GM23338 (cell line): ENCODE measurements around the gene GRSF1. TPM values are rescaled to one million over a fixed set of nuclear protein-coding genes. Genes with fewer than 3 reads are reported as not detected.

Source experiments
- ATAC-seq: fragments of 200-7000 bp; cut with Tn5 transposase; 3 replicates; pipeline ENCODE4 v1.9.1; 2020
- DNase-seq: peaks from one replicate; pipeline ENCODE4 v3.0.0-alpha.2; 2015; ENCODE audit warnings: low spot score
- H2AFZ ChIP-seq: fragments of 200-600 bp; sonication (generic); 2 replicates; pipeline ENCODE4 v1.8.0; 2016; ENCODE audit warnings: antibody characterized with exemption, mild to moderate bottlenecking, moderate library complexity
- H3F3A ChIP-seq: fragments of 200-600 bp; sonication (generic); replicated peaks from 2 replicates; pipeline ENCODE4 v1.8.0; 2017; ENCODE audit warnings: antibody characterized with exemption, mixed run types, low read depth
- H3K27ac ChIP-seq: fragments of 200-600 bp; sonication (generic); 2 replicates; pipeline ENCODE4 v1.6.1; 2016; ENCODE audit warnings: low read depth
- H3K27me3 ChIP-seq: fragments of 200-600 bp; sonication (generic); 2 replicates; pipeline ENCODE4 v1.8.0; 2016; ENCODE audit warnings: mild to moderate bottlenecking, mixed run types, moderate library complexity; ENCODE audit not compliant: insufficient read depth
- H3K36me3 ChIP-seq: fragments of 200-600 bp; sonication (generic); 2 replicates; pipeline ENCODE4 v1.8.0; 2016; ENCODE audit warnings: mild to moderate bottlenecking; ENCODE audit not compliant: insufficient read depth
- H3K4me1 ChIP-seq: fragments of 200-600 bp; sonication (generic); 2 replicates; pipeline ENCODE4 v1.8.0; 2016; ENCODE audit warnings: mild to moderate bottlenecking, moderate library complexity; ENCODE audit not compliant: insufficient read depth
- H3K4me2 ChIP-seq: fragments of 200-600 bp; sonication (generic); 2 replicates; pipeline ENCODE4 v1.7.1; 2017; ENCODE audit warnings: mixed run types
- H3K4me3 ChIP-seq: fragments of 200-600 bp; sonication (generic); 2 replicates; pipeline ENCODE4 v1.6.1; 2016; ENCODE audit warnings: mixed run types
- H3K79me2 ChIP-seq: fragments of 200-600 bp; sonication (generic); replicated peaks from 2 replicates; pipeline ENCODE4 v1.8.0; 2017; ENCODE audit warnings: mild to moderate bottlenecking; ENCODE audit not compliant: insufficient read depth
- H3K9me2 ChIP-seq: fragments of 200-600 bp; sonication (generic); 2 replicates; pipeline ENCODE4 v1.8.0; 2017; ENCODE audit not compliant: insufficient read depth
- H4K20me1 ChIP-seq: fragments of 200-600 bp; sonication (generic); replicated peaks from 2 replicates; pipeline ENCODE4 v1.8.0; 2017; ENCODE audit warnings: mild to moderate bottlenecking; ENCODE audit not compliant: insufficient read depth
- H3K27ac Mint-ChIP-seq: 2 replicates; pipeline ENCODE4 v1.8.0; 2020; ENCODE audit warnings: inconsistent platforms, mild to moderate bottlenecking, moderate library complexity, mixed read lengths
- H3K27me3 Mint-ChIP-seq: 3 replicates; pipeline ENCODE4 v1.8.0; 2022; ENCODE audit warnings: low read depth, mild to moderate bottlenecking, moderate library complexity, mixed read lengths, inconsistent platforms; ENCODE audit not compliant: insufficient read depth, poor library complexity
- H3K36me3 Mint-ChIP-seq: 3 replicates; pipeline ENCODE4 v1.8.0; 2021; ENCODE audit warnings: low read depth, mild to moderate bottlenecking, inconsistent platforms, moderate library complexity, mixed read lengths
- H3K4me1 Mint-ChIP-seq: 3 replicates; pipeline ENCODE4 v1.8.0; 2020; ENCODE audit warnings: mild to moderate bottlenecking, inconsistent platforms, mixed read lengths
- H3K4me3 Mint-ChIP-seq: 3 replicates; pipeline ENCODE4 v1.8.0; 2021; ENCODE audit warnings: moderate library complexity, mild to moderate bottlenecking, inconsistent platforms, mixed read lengths
- H3K9me3 Mint-ChIP-seq: 3 replicates; pipeline ENCODE4 v1.8.0; 2020; ENCODE audit warnings: moderate library complexity, mild to moderate bottlenecking, inconsistent platforms, mixed read lengths
- CREB1 ChIP-seq: fragments of 250-450 bp; sonication (Bioruptor Pico); IDR thresholded peaks from 2 replicates; pipeline ENCODE4 v1.5.0; 2020; ENCODE audit warnings: low read depth, mild to moderate bottlenecking, moderate library complexity
- CTCF ChIP-seq, 2 experiments: fragments of 200-600 bp in 1 of 2; sonication (generic) in 1 of 2; conservative IDR thresholded peaks; 2 replicates each; pipeline versions ENCODE4 v1.5.1 to v1.6.1; 2016 to 2017; ENCODE audit warnings: antibody characterized with exemption in 2 of 2, low read depth in 2 of 2, mild to moderate bottlenecking in 2 of 2, moderate library complexity in 1 of 2
- EZH2 ChIP-seq: fragments of 200-600 bp; sonication (generic); IDR thresholded peaks from one replicate; pipeline ENCODE4 v1.8.0; 2017; ENCODE audit warnings: antibody characterized with exemption, mild to moderate bottlenecking, low read depth; ENCODE audit not compliant: unreplicated experiment
- EZH2phosphoT487 ChIP-seq: fragments of 200-600 bp; sonication (generic); IDR thresholded peaks from one replicate; pipeline ENCODE4 v1.8.1; 2018; ENCODE audit warnings: antibody characterized with exemption; ENCODE audit not compliant: unreplicated experiment
- JUNB ChIP-seq: IDR thresholded peaks from one replicate; pipeline ENCODE4 v1.6.1; 2016; ENCODE audit warnings: antibody characterized with exemption; ENCODE audit not compliant: unreplicated experiment
- NANOG ChIP-seq: IDR thresholded peaks from 2 replicates; pipeline ENCODE4 v1.6.1; 2016; ENCODE audit warnings: antibody characterized with exemption, borderline replicate concordance
- POLR2AphosphoS5 ChIP-seq: IDR thresholded peaks from 2 replicates; pipeline ENCODE4 v1.6.1; 2016; ENCODE audit warnings: antibody characterized with exemption, low read depth
- REST ChIP-seq: IDR thresholded peaks from one replicate; pipeline ENCODE4 v1.6.1; 2018; ENCODE audit warnings: antibody characterized with exemption; ENCODE audit not compliant: unreplicated experiment
- STAT1 ChIP-seq: IDR thresholded peaks from one replicate; pipeline ENCODE4 v1.6.1; 2016; ENCODE audit warnings: antibody characterized with exemption; ENCODE audit not compliant: unreplicated experiment
- ZNF114 ChIP-seq: fragments of 250-450 bp; sonication (Bioruptor Pico); IDR thresholded peaks from 2 replicates; pipeline ENCODE4 v1.5.0; 2020; ENCODE audit warnings: mild to moderate bottlenecking, moderate library complexity
- ZNF331 ChIP-seq: fragments of 250-450 bp; sonication (Bioruptor Pico); IDR thresholded peaks from 2 replicates; pipeline ENCODE4 v1.5.0; 2020; ENCODE audit warnings: low read depth, mild to moderate bottlenecking, moderate library complexity
- ZNF462 ChIP-seq: fragments of 250-450 bp; sonication (Bioruptor Pico); IDR thresholded peaks from 2 replicates; pipeline ENCODE4 v1.5.0; 2020; ENCODE audit warnings: mild to moderate bottlenecking, moderate library complexity
- polyA plus RNA-seq: library from polyadenylated mRNA; unstranded; fragments of >200 nt; fragmentation: Nextera tagmentation; extraction: Ambion mirVana; gene quantifications from 2 replicates; pipeline ENCODE4 v1.2.1, GENCODE V29; 2016
- total RNA-seq: library from RNA; depleted of rRNA; stranded (reverse); fragments of >200 nt; shearing (Covaris generic); gene quantifications from 2 replicates; pipeline ENCODE4 v1.2.3, GENCODE V29; 2014
- TF ChIP-seq, protein P1 (sequence below): IDR thresholded peaks from 2 replicates; pipeline ENCODE4 v1.6.1; 2016; ENCODE audit warnings: antibody characterized with exemption

The GRSF1 gene
- total and polyA plus RNA-seq, 2 experiments from 2014 or later: 77.3 to 108 TPM

- peaks cover 2% of the 10 kb centered on the region for H3K27me3 Mint-ChIP-seq
- H3K36me3 Mint-ChIP-seq: peaks cover 30% of the 10 kb centered on the region
- peaks cover 14% of the 10 kb centered on the region for H3K36me3 ChIP-seq
- H3K4me3 Mint-ChIP-seq: no peak overlapping the region
- no peak for TF ChIP-seq STAT1
- TF ChIP-seq, protein P1, sequence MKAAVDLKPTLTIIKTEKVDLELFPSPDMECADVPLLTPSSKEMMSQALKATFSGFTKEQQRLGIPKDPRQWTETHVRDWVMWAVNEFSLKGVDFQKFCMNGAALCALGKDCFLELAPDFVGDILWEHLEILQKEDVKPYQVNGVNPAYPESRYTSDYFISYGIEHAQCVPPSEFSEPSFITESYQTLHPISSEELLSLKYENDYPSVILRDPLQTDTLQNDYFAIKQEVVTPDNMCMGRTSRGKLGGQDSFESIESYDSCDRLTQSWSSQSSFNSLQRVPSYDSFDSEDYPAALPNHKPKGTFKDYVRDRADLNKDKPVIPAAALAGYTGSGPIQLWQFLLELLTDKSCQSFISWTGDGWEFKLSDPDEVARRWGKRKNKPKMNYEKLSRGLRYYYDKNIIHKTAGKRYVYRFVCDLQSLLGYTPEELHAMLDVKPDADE: no peak
- TF ChIP-seq ZNF114: no peak
- no peak for TF ChIP-seq REST
- no peak for TF ChIP-seq EZH2phosphoT487
- no peak for TF ChIP-seq JUNB
- TF ChIP-seq NANOG: no peak
- TF ChIP-seq POLR2AphosphoS5: no peak
- no peak for TF ChIP-seq ZNF331 (CRISPR knock-in tag)
- no peak for TF ChIP-seq EZH2
- no peak for TF ChIP-seq CTCF (conservative IDR thresholded peaks at IDR 0.05; ENCODE audit: low read depth in 2 of 2)
- TF ChIP-seq ZNF462 (CRISPR knock-in tag): no peak
- no peak for TF ChIP-seq CREB1 (CRISPR knock-in tag)
- DNase-seq (no peak), ATAC-seq (no peak)
- H3K27ac ChIP-seq: no peak overlapping the region
- H3K4me2 ChIP-seq: no peak overlapping the region
- no peaks in the 10 kb centered on the region for H3K4me1 ChIP-seq
- no peaks in the 10 kb centered on the region for H3K27me3 ChIP-seq
- no peak overlapping the region for H3K27ac Mint-ChIP-seq
- no peaks in the 10 kb centered on the region for H3K79me2 ChIP-seq
- H3K9me2 ChIP-seq: no peaks in the 10 kb centered on the region
- H3K4me3 ChIP-seq: no peak overlapping the region
- no peak overlapping the region for H2AFZ ChIP-seq
- no peaks in the 10 kb centered on the region for H3K9me3 Mint-ChIP-seq
- H3F3A ChIP-seq: no peaks in the 10 kb centered on the region; the same call in 1 of the 2 replicates
- no peaks in the 10 kb centered on the region; the same call in none of the 2 replicates for H4K20me1 ChIP-seq
- no peaks in the 10 kb centered on the region for H3K4me1 Mint-ChIP-seq
Measured at GRCh38 chr4:70815370-70815769, 24.3 kb downstream of the GRSF1 start.
